Stimulated activated CD4-positive, alpha-beta T cell treated with anti-CD3 and anti-CD28 coated beads, Interleukin-15, amount 100 ng/mL, for 1 hour (primary cell): ENCODE measurements around the gene EGFL7.
A peak's percentile ranks its signal among the peaks of the same experiment; 100 is the strongest.
"Not testable (repeated sequence)": the region's sequence is repeated elsewhere in the genome, so short reads cannot be mapped to it uniquely, and the experiment has no call there.

Experiments
- DNase-seq, 2 donors: peaks; one replicate each; pipeline ENCODE4 v3.0.0-alpha.2; 2020; ENCODE audit warnings: low read depth in 1 of 2, low spot score in 1 of 2

The EGFL7 gene

DNA sequence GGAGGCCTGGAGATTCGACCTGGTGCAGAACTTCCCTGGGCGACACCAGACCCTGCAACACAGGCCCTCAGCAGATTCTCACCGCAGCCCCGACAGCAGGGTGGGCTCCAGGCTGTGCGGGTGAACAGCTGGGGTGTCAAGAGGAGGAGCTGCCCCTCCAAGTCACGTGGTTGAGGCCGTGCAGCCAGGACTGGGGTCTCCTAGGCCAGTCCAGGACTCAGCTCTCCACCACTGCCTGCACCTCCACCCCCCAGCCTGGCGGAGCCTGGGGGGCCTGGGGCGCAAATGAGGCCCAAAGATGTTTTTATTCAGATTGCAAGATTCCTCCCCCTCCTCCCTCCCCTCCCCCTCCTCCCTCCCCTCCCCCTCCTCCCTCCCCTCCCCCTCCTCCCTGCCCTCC lies 33.8 kb downstream of the EGFL7 start:
- DNase-seq, result no peak

DNA sequence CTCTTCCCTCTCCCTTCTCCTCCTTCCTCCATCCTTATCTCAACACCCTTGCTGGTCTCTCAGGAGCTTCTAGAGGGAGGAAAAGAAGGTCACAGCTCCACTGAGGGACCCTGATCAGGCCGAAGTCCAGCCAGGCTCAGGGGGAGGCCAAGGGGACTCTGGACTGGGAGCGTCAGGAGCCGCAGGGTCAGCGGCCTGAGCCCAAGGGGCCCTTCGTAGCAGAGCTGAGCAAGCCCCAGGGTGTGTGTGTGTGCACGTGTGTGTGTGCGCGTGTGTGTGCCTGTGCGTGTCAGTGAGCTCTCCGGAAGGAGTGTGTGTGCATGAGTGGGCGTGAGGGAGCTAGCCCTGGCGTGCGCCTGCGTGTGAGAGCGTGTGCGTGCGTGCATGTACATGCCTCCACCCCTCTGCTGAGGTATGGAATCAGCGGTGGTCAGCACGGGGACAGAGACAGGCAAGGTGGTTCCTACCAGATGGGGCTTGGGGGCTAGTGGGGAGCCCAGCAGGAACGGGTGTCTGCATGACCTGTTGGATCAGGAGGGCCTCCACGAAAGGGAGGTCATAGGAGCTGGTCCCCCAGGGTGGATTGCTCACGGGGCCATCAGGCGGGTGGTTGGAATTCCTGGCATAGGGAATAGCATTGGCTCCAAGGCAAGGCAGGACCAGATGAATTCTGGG lies 34.6 kb downstream of the EGFL7 start:
- no peak for DNase-seq

DNA sequence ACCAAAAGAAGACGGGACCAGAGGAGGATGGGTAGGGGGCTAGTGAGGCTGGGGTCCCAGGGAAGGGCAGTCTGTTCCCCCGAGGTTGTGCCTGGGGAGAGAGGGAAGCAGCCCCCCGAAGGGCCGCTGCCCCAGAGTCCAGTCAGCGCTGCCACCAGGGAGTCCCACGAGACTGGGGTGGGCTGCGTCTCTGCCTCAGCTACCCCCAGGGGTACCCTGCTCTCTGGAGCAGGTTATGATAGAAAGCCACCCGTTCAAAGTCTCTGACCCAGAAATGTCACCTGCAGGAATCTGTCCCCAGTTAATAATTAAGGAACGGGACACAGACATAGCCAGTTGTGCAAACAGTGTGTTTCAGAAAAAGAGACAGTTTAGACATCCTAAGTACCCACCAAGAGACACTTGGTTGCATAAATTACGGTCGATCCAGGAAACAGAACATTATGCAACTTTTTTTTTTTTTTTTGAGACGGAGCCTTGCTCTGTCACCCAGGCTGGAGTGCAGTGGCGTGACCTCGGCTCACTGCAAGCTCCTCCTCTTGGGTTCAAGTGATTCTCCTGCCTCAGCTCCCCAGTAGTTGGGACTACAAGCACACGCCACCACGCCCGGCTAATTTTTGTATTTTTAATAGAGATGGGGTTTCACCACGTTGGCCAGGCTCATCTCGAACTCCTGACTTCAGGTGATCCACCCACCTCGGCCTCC lies 35.3 kb downstream of the EGFL7 start:
- no peak for DNase-seq

- DNase-seq, result no peak
Observed at GRCh38 chr9:136698635-136699246, 36.0 kb downstream of the EGFL7 start.

DNA sequence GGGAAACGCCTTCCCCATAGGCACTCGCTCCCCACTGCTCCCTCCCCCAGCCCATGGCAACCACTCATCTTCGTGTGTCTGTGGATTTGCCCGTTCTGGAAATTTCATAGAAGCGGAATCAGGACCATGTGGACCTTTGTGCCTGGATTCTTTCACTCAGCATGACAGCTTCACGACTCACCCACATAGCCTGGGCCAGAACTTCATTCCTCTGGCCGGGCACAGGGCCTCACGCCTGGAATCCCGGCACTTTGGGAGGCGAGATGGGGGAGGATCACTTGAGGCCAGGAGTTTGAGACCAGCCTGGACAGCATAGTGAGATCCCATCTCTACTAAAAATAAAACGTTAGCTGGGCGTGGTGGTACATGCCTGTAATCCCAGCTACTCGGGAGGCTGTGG lies 37.6 kb downstream of the EGFL7 start:
- no peak for DNase-seq

DNA sequence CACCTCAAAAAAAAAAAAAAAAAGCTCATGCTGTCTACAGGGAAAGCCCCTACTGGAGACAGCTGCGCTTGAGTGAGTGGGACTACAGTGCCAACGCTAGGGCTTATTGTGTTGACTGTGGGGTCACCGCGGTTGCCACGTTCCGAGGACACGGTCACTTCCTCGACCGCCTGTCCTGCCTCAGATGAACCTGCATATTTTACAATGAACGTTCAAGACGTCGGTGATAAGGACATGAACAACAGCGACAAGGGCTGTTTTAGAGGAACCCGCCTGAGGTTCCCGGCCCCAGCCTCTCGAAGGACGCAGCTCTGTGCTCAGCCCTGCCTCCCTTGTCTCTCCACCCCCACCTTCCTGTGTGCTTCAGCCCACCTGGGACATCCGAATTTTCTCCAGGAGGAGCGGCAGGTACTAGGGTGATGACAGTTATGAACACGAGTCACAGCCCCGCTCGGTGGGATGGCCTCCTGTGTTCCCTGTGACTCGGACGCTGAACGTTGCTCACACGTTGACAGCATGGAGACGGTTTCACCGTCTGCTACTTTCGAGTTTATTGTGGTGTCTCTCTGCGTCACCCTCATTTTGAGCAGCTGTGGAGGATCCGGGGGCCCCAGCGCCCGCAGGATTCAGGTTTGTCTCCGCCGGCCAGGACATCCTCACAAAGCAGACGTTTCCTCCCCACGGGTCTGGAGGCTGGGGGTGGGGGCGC lies 38.4 kb downstream of the EGFL7 start:
- peak in 1 of 2 donors; percentile 50 for DNase-seq

GRCh38 chr9:136701668-136702053 lies 38.9 kb downstream of the EGFL7 start:
- no peak for DNase-seq

DNA sequence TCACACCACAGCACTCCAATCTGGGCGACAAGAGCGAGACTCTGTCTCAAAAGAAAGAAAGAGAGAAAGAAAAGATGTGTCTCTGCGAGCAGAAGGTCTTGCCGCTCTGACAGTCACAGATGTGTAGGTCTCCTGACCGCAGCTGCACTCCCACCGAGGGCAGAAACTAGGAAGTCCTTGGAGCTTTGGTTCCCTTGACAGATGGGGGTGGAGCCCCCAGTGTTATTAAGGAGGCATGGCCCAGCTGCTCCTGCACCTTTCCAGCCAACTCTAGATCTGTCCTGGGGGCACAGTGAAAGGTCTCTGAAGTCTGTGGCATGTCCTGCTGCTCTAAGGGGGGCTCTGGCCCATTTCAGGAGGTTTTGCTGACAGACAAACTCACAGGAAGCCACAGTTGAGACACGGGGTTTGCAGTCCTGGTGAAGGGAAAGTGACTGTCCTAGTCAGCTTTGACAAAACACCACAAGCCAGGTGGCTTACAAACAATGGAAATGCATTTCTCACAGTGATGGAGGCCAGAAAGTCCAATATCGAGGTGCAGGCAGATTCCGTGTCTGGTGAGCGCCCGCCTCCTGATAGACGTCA lies 40.7 kb downstream of the EGFL7 start:
- no peak for DNase-seq

DNA sequence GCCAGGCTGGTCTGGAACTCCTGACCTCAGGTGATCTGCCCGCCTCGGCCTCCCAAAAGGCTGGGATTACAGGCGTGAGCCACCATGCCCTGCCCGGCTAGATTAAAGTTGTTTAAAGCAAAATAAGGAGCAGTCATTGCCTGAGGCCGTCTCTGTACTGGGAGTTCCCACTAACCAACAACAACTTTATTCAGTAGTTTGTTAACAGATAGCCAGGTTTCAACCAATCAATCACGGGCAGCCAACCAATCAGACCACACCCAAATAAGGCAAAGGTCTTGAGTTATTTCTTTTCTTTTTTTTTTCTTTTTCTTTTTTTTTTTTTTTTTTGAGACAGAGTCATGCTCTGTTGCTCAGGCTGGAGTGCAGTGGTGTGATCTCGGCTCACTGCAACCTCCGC lies 42.0 kb downstream of the EGFL7 start:
- DNase-seq, result not testable (repeated sequence)

DNA sequence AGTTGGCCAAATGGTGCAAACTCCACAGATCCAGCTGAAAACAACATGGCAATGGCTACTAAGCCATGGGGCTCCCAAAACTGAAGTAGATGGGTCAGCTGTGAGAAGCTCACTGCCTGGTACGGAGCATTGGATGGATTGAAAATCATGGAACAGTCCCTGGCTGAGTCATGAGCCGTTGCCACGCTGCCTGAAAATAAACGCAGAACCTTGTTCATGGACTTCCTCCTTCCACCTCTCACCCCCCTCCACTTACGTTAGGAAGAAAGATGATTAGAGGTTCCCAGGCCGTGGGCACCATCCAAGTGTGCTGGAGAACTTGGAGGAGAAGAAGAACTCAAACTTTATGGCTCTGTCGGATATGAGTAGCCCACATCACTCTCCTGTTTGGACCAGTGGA lies 42.8 kb downstream of the EGFL7 start:
- no peak for DNase-seq

DNA sequence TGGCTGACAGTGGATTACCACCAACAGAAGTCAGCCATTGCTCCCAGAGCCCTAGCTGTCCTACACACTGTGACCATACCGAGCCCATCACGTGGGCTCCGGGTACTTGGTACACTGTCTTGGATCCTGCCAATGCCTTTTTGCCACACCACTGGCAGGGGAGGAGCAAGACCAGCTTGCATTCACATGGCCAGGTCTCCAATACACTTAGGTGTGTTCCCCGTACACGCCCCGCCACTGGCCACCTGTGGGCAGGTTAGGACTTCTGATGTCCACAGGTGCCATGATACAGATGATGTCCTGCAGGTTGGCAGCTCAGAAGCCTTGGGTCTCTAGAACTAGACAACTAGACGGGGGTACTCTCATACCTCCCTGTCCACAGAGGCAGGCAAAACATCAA lies 44.3 kb downstream of the EGFL7 start:
- DNase-seq, result no peak

GRCh38 chr9:136707849-136708517 lies 45.3 kb downstream of the EGFL7 start:
- DNase-seq, result no peak

- no peak for DNase-seq
Observed at GRCh38 chr9:136709454-136710109, 46.9 kb downstream of the EGFL7 start.

GRCh38 chr9:136710543-136710942 lies 47.8 kb downstream of the EGFL7 start:
- DNase-seq, result no peak

GRCh38 chr9:136711219-136711648 lies 48.5 kb downstream of the EGFL7 start:
- DNase-seq, result not testable (repeated sequence)

DNA sequence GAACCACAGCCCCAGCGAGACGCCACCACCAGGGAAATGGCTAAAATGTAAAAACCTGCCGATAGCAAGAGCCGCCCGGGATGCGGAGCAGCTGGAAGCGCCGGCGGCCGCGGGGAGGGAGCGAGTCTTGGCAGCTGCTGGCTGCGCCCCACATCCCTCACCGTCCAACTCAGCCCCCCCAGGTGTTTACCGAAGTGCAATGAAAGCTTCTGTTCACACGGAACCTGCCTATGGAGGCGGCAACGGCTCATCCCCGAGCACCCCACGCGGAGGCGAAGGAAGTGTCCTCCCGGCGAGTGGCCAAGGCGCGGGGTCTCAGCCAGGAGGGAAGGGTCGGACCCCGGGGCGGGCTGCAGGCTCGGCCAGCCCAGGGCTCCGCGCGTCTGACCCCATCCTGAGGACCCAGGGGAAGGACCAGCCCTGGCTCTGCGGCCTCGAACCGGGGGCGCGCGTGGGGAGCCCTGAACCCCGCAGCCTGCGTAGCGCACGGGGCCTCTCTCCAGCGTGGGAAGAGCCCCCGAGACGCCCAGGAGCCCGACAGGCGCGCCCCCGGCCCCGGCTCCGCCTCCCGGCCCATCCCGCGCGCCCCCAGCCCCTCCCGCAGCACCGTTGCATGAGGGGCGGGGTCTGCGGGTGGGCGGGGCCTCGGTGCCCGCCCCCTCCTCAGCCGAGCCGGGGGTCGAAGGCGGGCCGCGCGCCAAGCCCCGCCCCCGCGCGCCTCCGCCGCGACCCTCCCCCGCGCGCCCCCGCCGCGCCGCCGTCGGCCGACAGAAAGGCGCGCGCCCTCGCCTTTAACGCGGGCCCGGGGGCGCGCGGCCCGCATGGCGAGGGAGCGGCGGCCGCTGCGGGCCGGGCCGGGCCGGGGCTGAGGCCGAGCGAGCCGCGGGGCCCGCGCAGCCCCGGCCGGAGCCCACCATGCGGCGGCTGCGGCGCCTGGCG lies 49.3 kb downstream of the EGFL7 start, which contains the start of gene DIPK1B:
DIPK1B (plus strand) TSS at position 822 of the 939 bp plus-strand sequence; CDS start at position 916, 94 bp downstream.
- DNase-seq, result no peak

GRCh38 chr9:136712690-136713544 lies 50.2 kb downstream of the EGFL7 start:
- no peak for DNase-seq

DNA sequence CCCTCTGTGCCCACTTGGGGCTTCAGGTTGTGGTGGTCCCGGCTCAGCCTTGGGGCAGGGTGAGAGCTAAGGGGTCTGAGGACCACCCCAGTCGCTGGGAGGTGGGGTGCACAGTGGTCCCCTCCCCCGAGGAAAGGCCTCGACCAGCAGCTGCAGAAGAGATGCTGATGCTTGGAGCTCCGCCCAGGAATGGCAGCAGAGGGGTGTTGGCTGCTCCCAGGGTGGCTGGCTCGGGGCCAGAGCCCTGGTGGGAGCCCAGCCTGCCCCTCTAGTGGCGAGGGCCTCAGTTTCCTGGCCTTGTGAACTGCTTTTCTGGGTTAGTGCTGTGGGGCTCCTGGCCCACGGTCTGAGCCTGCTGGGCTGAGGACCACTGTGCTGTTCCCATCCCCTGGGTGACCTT lies 50.8 kb downstream of the EGFL7 start:
- no peak for DNase-seq
